MM.1S (cell line): ENCODE data around the gene JPH3.

Experiments used
- DNase-seq: peaks from one replicate; pipeline ENCODE4 v3.0.0-alpha.2; 2015
- H2AFZ ChIP-seq: fragments of 300-600 bp; sonication (generic); 2 replicates; pipeline ENCODE4 v1.6.0; 2016; ENCODE audit warnings: antibody characterized with exemption, low read length
- H3F3A ChIP-seq: fragments of 300-600 bp; sonication (generic); 2 replicates; pipeline ENCODE4 v1.6.1; 2016; ENCODE audit warnings: mild to moderate bottlenecking, antibody characterized with exemption, low read length, moderate library complexity, mixed read lengths; ENCODE audit not compliant: insufficient read depth
- H3K27ac ChIP-seq: fragments of 300-600 bp; sonication (generic); 2 replicates; pipeline ENCODE4 v1.5.1; 2016; ENCODE audit warnings: mild to moderate bottlenecking, low read length
- H3K27me3 ChIP-seq: fragments of 300-600 bp; sonication (generic); replicated peaks from 2 replicates; pipeline ENCODE4 v1.6.0; 2016; ENCODE audit warnings: low read length; ENCODE audit not compliant: insufficient read depth
- H3K36me3 ChIP-seq: fragments of 300-600 bp; sonication (generic); replicated peaks from 2 replicates; pipeline ENCODE4 v1.6.1; 2016; ENCODE audit warnings: mild to moderate bottlenecking, low read length, mixed read lengths; ENCODE audit not compliant: insufficient read depth
- H3K4me1 ChIP-seq: fragments of 300-600 bp; sonication (generic); 2 replicates; pipeline ENCODE4 v1.6.1; 2016; ENCODE audit warnings: low read length, mixed read lengths
- H3K4me2 ChIP-seq: fragments of 300-600 bp; sonication (generic); 2 replicates; pipeline ENCODE4 v1.6.0; 2016; ENCODE audit warnings: low read depth, low read length
- H3K4me3 ChIP-seq: fragments of 300-600 bp; sonication (generic); 2 replicates; pipeline ENCODE4 v1.5.1; 2016; ENCODE audit warnings: low read length, mixed read lengths
- H3K79me2 ChIP-seq: fragments of 300-600 bp; sonication (generic); 2 replicates; pipeline ENCODE4 v1.6.1; 2016; ENCODE audit warnings: mixed run types, low read length, mixed read lengths
- H3K9ac ChIP-seq: fragments of 300-600 bp; sonication (generic); 2 replicates; pipeline ENCODE4 v1.6.1; 2016; ENCODE audit warnings: low read length, mixed read lengths
- H3K9me2 ChIP-seq: fragments of 300-600 bp; sonication (generic); replicated peaks from 2 replicates; pipeline ENCODE4 v1.6.1; 2016; ENCODE audit warnings: mild to moderate bottlenecking, low read length, mixed read lengths; ENCODE audit not compliant: insufficient read depth
- H3K9me3 ChIP-seq: fragments of 300-600 bp; sonication (generic); replicated peaks from 2 replicates; pipeline ENCODE4 v1.6.1; 2016; ENCODE audit warnings: mild to moderate bottlenecking, low read length, mixed read lengths; ENCODE audit not compliant: insufficient read depth
- H4K20me1 ChIP-seq: fragments of 300-600 bp; sonication (generic); 2 replicates; pipeline ENCODE4 v1.6.1; 2016; ENCODE audit warnings: mild to moderate bottlenecking, low read length, moderate library complexity, mixed read lengths; ENCODE audit not compliant: insufficient read depth
- EZH2 ChIP-seq: fragments of 300-600 bp; sonication (generic); optimal IDR thresholded peaks from 2 replicates; pipeline ENCODE3; 2017; ENCODE audit warnings: low read depth, mild to moderate bottlenecking, antibody characterized with exemption, low read length, mixed read lengths
- EZH2phosphoT487 ChIP-seq: fragments of 300-600 bp; sonication (generic); IDR thresholded peaks from 2 replicates; pipeline ENCODE4 v1.6.1; 2018; ENCODE audit warnings: antibody characterized with exemption, low read length
- TF ChIP-seq, protein P1 (sequence below): fragments of 300-600 bp; sonication (generic); IDR thresholded peaks from 2 replicates; pipeline ENCODE4 v1.5.1; 2016; ENCODE audit warnings: antibody characterized with exemption, low read length, mixed read lengths

Gene JPH3

GRCh38 chr16:87637357-87637756 lies 35.0 kb downstream of the JPH3 start:
- no peaks in the 10 kb centered on the region for H4K20me1 ChIP-seq
- no peak overlapping the region for H3K9ac ChIP-seq
- no peaks in the 10 kb centered on the region for H3K9me3 ChIP-seq
- peaks cover 67% of the 10 kb centered on the region for H3K27me3 ChIP-seq
- no peak overlapping the region for H2AFZ ChIP-seq
- no peak overlapping the region for H3K4me2 ChIP-seq
- H3K79me2 ChIP-seq, result no peaks in the 10 kb centered on the region
- no peak for DNase-seq
- no peaks in the 10 kb centered on the region for H3K4me1 ChIP-seq
- H3K27ac ChIP-seq, result no peak overlapping the region
- H3K4me3 ChIP-seq, result no peak overlapping the region
- H3K9me2 ChIP-seq, result no peaks in the 10 kb centered on the region
- H3K36me3 ChIP-seq, result no peaks in the 10 kb centered on the region
- no peaks in the 10 kb centered on the region for H3F3A ChIP-seq
- TF ChIP-seq EZH2phosphoT487 (no peak), EZH2 (no peak)
- TF ChIP-seq, protein P1, sequence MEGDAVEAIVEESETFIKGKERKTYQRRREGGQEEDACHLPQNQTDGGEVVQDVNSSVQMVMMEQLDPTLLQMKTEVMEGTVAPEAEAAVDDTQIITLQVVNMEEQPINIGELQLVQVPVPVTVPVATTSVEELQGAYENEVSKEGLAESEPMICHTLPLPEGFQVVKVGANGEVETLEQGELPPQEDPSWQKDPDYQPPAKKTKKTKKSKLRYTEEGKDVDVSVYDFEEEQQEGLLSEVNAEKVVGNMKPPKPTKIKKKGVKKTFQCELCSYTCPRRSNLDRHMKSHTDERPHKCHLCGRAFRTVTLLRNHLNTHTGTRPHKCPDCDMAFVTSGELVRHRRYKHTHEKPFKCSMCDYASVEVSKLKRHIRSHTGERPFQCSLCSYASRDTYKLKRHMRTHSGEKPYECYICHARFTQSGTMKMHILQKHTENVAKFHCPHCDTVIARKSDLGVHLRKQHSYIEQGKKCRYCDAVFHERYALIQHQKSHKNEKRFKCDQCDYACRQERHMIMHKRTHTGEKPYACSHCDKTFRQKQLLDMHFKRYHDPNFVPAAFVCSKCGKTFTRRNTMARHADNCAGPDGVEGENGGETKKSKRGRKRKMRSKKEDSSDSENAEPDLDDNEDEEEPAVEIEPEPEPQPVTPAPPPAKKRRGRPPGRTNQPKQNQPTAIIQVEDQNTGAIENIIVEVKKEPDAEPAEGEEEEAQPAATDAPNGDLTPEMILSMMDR, result no peak

- TF ChIP-seq EZH2 (no peak), EZH2phosphoT487 (no peak)
- TF ChIP-seq, protein P1, result no peak
- peaks cover 67% of the 10 kb centered on the region for H3K27me3 ChIP-seq
- no peak for DNase-seq
Observed at GRCh38 chr16:87638736-87639135, 36.4 kb downstream of the JPH3 start.

DNA sequence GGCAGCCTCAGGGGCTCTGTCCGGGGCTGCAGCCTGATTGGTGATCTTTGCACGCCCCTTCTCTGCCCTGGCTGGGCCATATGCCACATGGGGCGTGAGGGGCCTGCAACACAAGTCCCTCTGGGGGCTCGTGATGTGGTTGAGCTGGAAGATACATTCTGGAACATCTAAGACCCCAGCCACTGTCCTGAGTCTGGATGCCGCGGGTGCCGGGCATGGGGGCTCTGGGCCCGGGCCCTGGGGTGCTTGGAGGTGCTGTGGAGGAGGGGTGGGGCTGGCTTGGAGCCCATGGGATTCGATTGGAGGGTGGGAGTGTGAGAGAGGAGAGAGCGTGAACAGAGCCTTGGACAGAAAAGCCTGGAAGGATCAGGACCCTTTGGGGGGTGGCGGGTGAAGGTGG lies 39.4 kb downstream of the JPH3 start:
- Histone ChIP-seq H3K4me3 (no peak overlapping the region), H4K20me1 (no peaks in the 10 kb centered on the region), H3K9ac (no peak overlapping the region), H3K9me2 (no peaks in the 10 kb centered on the region), H3F3A (no peaks in the 10 kb centered on the region), H3K27ac (no peak overlapping the region), H3K9me3 (no peaks in the 10 kb centered on the region), H3K4me1 (no peaks in the 10 kb centered on the region), H3K36me3 (no peaks in the 10 kb centered on the region), H2AFZ (no peak overlapping the region), H3K27me3 (peaks cover 59% of the 10 kb centered on the region), H3K79me2 (no peaks in the 10 kb centered on the region), H3K4me2 (no peak overlapping the region)
- TF ChIP-seq EZH2 (no peak), EZH2phosphoT487 (no peak)
- TF ChIP-seq, protein P1, result no peak
- no peak for DNase-seq

More at GRCh38 chr16:87638736-87639135, 36.4 kb downstream of the JPH3 start:
- H3F3A ChIP-seq, result no peaks in the 10 kb centered on the region
- no peaks in the 10 kb centered on the region for H3K9me3 ChIP-seq
- H3K36me3 ChIP-seq, result no peaks in the 10 kb centered on the region
- H2AFZ ChIP-seq, result no peak overlapping the region
- H3K79me2 ChIP-seq, result no peaks in the 10 kb centered on the region
- H3K4me2 ChIP-seq, result no peak overlapping the region
- no peak overlapping the region for H3K9ac ChIP-seq
- H3K27ac ChIP-seq, result no peak overlapping the region
- H4K20me1 ChIP-seq, result no peaks in the 10 kb centered on the region
- H3K4me1 ChIP-seq, result no peaks in the 10 kb centered on the region
- no peak overlapping the region for H3K4me3 ChIP-seq
- H3K9me2 ChIP-seq, result no peaks in the 10 kb centered on the region
